Urinary bladder (tissue), 4 donors: ENCODE measurements around the gene KMT2E. TPM values are rescaled to one million over a fixed set of nuclear protein-coding genes. Genes with fewer than 3 reads are reported as not detected.

Source experiments
- DNase-seq: peaks from one replicate; pipeline ENCODE4 v3.0.0-alpha.2; 2015; ENCODE audit errors: extremely low spot score
- H3K27ac ChIP-seq: one replicate; pipeline ENCODE4 v1.5.1; 2013; ENCODE audit warnings: low read depth, mild to moderate bottlenecking, moderate library complexity
- H3K36me3 ChIP-seq: one replicate; pipeline ENCODE4 v1.6.1; 2013; ENCODE audit warnings: mild to moderate bottlenecking, moderate library complexity; ENCODE audit not compliant: insufficient read depth
- H3K4me1 ChIP-seq: one replicate; pipeline ENCODE4 v1.6.1; 2013; ENCODE audit warnings: mild to moderate bottlenecking, moderate library complexity; ENCODE audit not compliant: insufficient read depth
- H3K4me3 ChIP-seq: one replicate; pipeline ENCODE4 v1.5.1; 2013; ENCODE audit warnings: low read depth, low read length
- WGBS: extraction: QIAGEN DNeasy Blood & Tissue Kit; methylation state at CpG from one replicate; pipeline ENCODE4 v1.1.7; 2013; 5-methylcytosine and 5-hydroxymethylcytosine counted together
- polyA plus RNA-seq: library from polyadenylated mRNA; stranded (reverse); fragments of 200-250 nt; gene quantifications from one replicate; pipeline ENCODE4 v1.2.3, GENCODE V29; 2013
- total RNA-seq: library from RNA; depleted of rRNA; stranded (reverse); fragments of >200 nt; gene quantifications from one replicate; pipeline ENCODE4 v1.2.3, GENCODE V29; 2014
- donor health status: healthy with polysubstance abuse.
- donor health status: healthy.

KMT2E gene
- total and polyA plus RNA-seq, 2 donors = 43.1 to 198 TPM

GRCh38 chr7:105132835-105133234, 118.8 kb downstream of the KMT2E start:
- DNase-seq = no peak
- 91% methylated on average over 10 of the region's 10 CpGs for WGBS
- Histone ChIP-seq H3K4me3 (no peak overlapping the region), H3K4me1 (no peaks in the 10 kb centered on the region), H3K27ac (no peak overlapping the region), H3K36me3 (no peaks in the 10 kb centered on the region)

GRCh38 chr7:105133358-105133757, 119.4 kb downstream of the KMT2E start:
- 96% methylated on average over 7 of the region's 7 CpGs for WGBS
- no peaks in the 10 kb centered on the region for H3K4me1 ChIP-seq
- H3K4me3 ChIP-seq = no peak overlapping the region
- no peak overlapping the region for H3K27ac ChIP-seq
- H3K36me3 ChIP-seq = no peaks in the 10 kb centered on the region
- DNase-seq = no peak

- no peaks in the 10 kb centered on the region for H3K36me3 ChIP-seq
- WGBS = 59% methylated on average over 9 of the region's 9 CpGs
- no peak for DNase-seq
- no peak overlapping the region for H3K27ac ChIP-seq
- no peaks in the 10 kb centered on the region for H3K4me1 ChIP-seq
- H3K4me3 ChIP-seq = no peak overlapping the region
Observed at GRCh38 chr7:105133986-105134655, 120.1 kb downstream of the KMT2E start.

GRCh38 chr7:105136221-105136620, 122.2 kb downstream of the KMT2E start:
- H3K36me3 ChIP-seq = no peaks in the 10 kb centered on the region
- no peak for DNase-seq
- no peak overlapping the region for H3K4me3 ChIP-seq
- no peaks in the 10 kb centered on the region for H3K4me1 ChIP-seq
- H3K27ac ChIP-seq = no peak overlapping the region
- WGBS = 73% methylated on average over 3 of the region's 3 CpGs

DNA sequence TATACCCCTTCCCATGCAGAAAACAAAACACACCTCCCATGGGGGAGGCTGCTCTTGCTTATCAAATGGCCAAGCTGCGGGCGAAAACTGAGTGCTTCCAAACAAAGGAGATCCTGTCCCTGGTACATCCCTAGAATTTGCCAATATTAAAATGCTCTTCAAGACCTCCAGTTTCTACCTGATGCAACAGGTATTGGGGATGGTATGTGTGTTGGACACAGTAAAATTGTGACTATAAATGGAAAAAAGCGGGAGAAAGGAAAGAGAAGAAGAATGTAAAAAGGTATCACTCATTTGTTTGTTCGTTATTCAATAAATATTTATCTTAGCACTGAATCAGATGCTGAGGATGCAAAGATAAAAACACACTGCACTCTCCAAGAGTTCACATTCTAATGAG, 123.9 kb downstream of the KMT2E start:
- Histone ChIP-seq H3K4me1 (no peaks in the 10 kb centered on the region), H3K36me3 (no peaks in the 10 kb centered on the region), H3K27ac (no peak overlapping the region), H3K4me3 (no peak overlapping the region)
- 92% methylated on average over 4 of the region's 4 CpGs for whole genome bisulfite sequencing
- DNase-seq = no peak

- no peaks in the 10 kb centered on the region for H3K36me3 ChIP-seq
- H3K4me3 ChIP-seq = no peak overlapping the region
- no peak for DNase-seq
- H3K4me1 ChIP-seq = no peaks in the 10 kb centered on the region
- H3K27ac ChIP-seq = no peak overlapping the region
Observed at GRCh38 chr7:105139381-105139780, 125.4 kb downstream of the KMT2E start.

GRCh38 chr7:105141068-105141467, 127.1 kb downstream of the KMT2E start:
- WGBS = 52% methylated on average over 6 of the region's 6 CpGs

DNA sequence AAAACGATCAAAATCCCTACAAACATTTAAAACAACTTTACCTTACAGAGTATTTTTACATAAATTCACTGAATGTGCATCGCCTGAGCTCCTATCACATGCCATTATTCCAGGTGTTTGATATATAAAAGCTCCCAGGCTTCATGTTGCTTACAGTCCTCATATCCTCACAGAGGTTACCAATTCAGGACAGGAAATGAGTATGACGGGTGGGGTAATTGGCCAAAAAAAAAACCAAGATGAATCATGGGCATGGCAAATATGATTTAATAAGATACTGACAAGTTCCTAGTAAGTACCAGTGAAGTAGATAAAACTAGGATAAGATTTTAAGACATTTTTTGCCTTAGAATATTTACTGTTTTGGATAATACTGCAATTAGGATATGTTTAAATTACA, 135.8 kb downstream of the KMT2E start:
- 77% methylated on average over 3 of the region's 3 CpGs for WGBS
- H3K4me1 ChIP-seq = no peaks in the 10 kb centered on the region

More at GRCh38 chr7:105141068-105141467, 127.1 kb downstream of the KMT2E start:
- no peaks in the 10 kb centered on the region for H3K36me3 ChIP-seq
- no peak overlapping the region for H3K27ac ChIP-seq
- H3K4me3 ChIP-seq = no peak overlapping the region
- DNase-seq = no peak
- H3K4me1 ChIP-seq = no peaks in the 10 kb centered on the region

GRCh38 chr7:105151152-105151551, 137.1 kb downstream of the KMT2E start:
- DNase-seq = no peak
- no peak overlapping the region for H3K4me3 ChIP-seq
- WGBS = 86% methylated on average over 3 of the region's 3 CpGs
- no peak overlapping the region for H3K27ac ChIP-seq
- no peaks in the 10 kb centered on the region for H3K4me1 ChIP-seq
- H3K36me3 ChIP-seq = no peaks in the 10 kb centered on the region

More for the DNA sequence above, 135.8 kb downstream of the KMT2E start:
- no peak overlapping the region for H3K4me3 ChIP-seq
- no peaks in the 10 kb centered on the region for H3K36me3 ChIP-seq
- H3K27ac ChIP-seq = no peak overlapping the region
- DNase-seq = no peak

DNA sequence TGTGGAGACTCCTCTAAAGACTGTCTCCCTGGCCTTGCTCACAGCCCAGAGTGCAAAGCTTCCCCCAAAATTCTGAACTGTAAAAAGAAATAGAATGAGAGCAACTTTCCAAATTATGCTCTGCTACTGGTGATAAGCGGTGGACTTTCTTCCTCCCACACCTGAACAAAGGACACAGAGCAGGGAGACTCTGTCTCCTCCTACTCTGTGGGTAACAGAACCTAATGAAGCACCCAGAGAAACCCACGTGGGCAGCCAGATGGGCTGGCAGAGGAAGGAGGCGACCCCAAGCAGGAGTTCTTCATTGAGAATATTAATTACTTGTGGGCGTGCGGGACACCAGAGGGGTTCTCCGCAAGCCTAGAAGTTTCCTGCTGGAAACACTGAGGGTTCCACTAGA, 139.5 kb downstream of the KMT2E start:
- H3K27ac ChIP-seq = no peak overlapping the region
- 93% methylated on average over 6 of the region's 6 CpGs for WGBS
- H3K4me3 ChIP-seq = no peak overlapping the region
- no peak for DNase-seq
- H3K36me3 ChIP-seq = no peaks in the 10 kb centered on the region
- H3K4me1 ChIP-seq = no peaks in the 10 kb centered on the region

- Histone ChIP-seq H3K36me3 (no peaks in the 10 kb centered on the region), H3K4me1 (no peaks in the 10 kb centered on the region), H3K4me3 (no peak overlapping the region), H3K27ac (no peak overlapping the region)
- 72% methylated on average over 2 of the region's 2 CpGs for WGBS
- no peak for DNase-seq
Observed at GRCh38 chr7:105154084-105154483, 140.1 kb downstream of the KMT2E start.

DNA sequence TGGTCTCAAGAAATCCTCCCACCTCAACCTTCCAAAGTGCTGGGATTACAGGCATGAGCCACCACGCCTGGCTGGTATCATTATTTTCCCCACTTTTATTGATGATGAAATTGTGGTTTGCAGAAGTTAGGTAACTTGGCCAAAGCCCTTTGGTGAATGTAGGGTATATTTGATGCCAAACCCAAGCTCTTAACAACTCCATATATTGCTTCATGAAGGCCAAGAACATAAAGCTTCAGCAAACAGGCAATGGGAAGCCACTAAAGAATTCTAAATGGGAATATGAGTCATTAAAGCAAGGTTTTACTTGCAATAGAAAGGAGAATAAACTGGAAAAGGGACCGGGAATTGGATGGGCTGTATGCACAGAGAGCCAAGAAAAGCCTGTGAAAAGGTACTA, 142.7 kb downstream of the KMT2E start:
- no peak overlapping the region for H3K27ac ChIP-seq
- no peaks in the 10 kb centered on the region for H3K4me1 ChIP-seq
- H3K36me3 ChIP-seq = no peaks in the 10 kb centered on the region
- H3K4me3 ChIP-seq = no peak overlapping the region
- 95% methylated on average over 2 of the region's 2 CpGs for WGBS
- DNase-seq = no peak

DNA sequence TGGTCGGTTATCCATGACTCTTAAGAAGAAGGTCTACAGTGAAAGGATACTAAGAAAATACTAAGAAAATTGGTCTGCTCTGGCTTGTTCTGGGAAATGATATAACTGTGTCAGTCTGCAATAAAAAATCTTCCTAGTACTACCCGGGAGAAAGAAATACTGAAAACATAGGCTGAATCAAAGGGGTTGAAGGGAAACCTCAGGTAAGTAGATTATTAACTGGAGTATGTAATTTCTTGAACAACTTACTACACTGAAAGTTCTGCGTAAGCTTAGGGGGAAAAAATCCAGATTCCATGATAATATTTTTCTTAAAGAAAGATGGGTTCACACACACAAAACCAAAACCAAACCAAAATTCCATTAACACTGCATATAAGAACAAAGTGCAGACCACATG, 143.3 kb downstream of the KMT2E start:
- no peaks in the 10 kb centered on the region for H3K36me3 ChIP-seq
- 95% methylated on average over 3 of the region's 3 CpGs for WGBS
- no peak overlapping the region for H3K27ac ChIP-seq
- no peak for DNase-seq
- H3K4me3 ChIP-seq = no peak overlapping the region
- no peaks in the 10 kb centered on the region for H3K4me1 ChIP-seq

- Histone ChIP-seq H3K27ac (no peak overlapping the region), H3K4me1 (no peaks in the 10 kb centered on the region), H3K4me3 (no peak overlapping the region), H3K36me3 (no peaks in the 10 kb centered on the region)
- no peak for DNase-seq
- 96% methylated on average over 1 of the region's 1 CpG for WGBS
Observed at GRCh38 chr7:105161366-105161765, 147.4 kb downstream of the KMT2E start.
